HepG2 (cell line): Measurements from ENCODE around the gene TREML1. TPM values are rescaled to one million over a fixed set of nuclear protein-coding genes. Genes with fewer than 3 reads are reported as not detected.

Source experiments
- ATAC-seq: fragments of 200-7000 bp; cut with Tn5 transposase; 3 replicates; pipeline ENCODE4 v1.9.1; 2020; ENCODE audit warnings: mild to moderate bottlenecking, moderate library complexity
- BruUV-seq: library from RNA; stranded (reverse); fragments of 400-500 nt; replicated peaks from 2 replicates; lab custom pipeline; 2021; lab: Mats Ljungman, UMichigan
- CTCF ChIA-PET: fragments of 300-600 bp; formaldehyde crosslinking; extraction: SDS; loops from one replicate; lab custom pipeline; 2021; ENCODE audit warnings: low total read pairs, inconsistent platforms, low intra/inter-chr PET ratio; lab: Yijun Ruan, JAX
- POLR2A ChIA-PET: fragments of 350-600 bp; sonication (Branson Sonifier 250); formaldehyde crosslinking; loops from one replicate; lab custom pipeline; 2020; ENCODE audit warnings: antibody characterized with exemption, inconsistent platforms; lab: Yijun Ruan, JAX
- DNase-seq: peaks from one replicate; pipeline ENCODE4 v3.0.0-alpha.2; 2015; ENCODE audit warnings: low spot score
- FAIRE-seq: peaks from 3 replicates; lab custom pipeline; 2011; peaks lifted over from hg19 to GRCh38; lab: Jason Lieb, UNC
- H2AFZ ChIP-seq: one replicate; pipeline ENCODE4 v1.6.1; 2011; ENCODE audit warnings: low read length, inconsistent platforms
- H3K27ac ChIP-seq: fragments of 300-600 bp; 3 replicates; pipeline ENCODE4 v1.8.0; 2011; ENCODE audit warnings: mixed run types, mild to moderate bottlenecking, mixed read lengths, low read length, inconsistent platforms; ENCODE audit not compliant: insufficient read depth; ENCODE audit errors: extremely low read length
- H3K27me3 ChIP-seq, 2 experiments: fragments of 200-600 bp in 1 of 2; 2 replicates in 1 of 2; 3 replicates in 1 of 2; pipeline versions ENCODE4 v1.6.0 to v1.8.0; 2011; ENCODE audit warnings: low read length in 2 of 2, mild to moderate bottlenecking in 2 of 2, moderate library complexity in 2 of 2, inconsistent platforms in 1 of 2; ENCODE audit not compliant: insufficient read depth in 2 of 2, control insufficient read depth in 1 of 2
- H3K36me3 ChIP-seq, 2 experiments: fragments of 200-600 bp in 1 of 2; replicated peaks in 1 of 2; 2 replicates in 1 of 2; 3 replicates in 1 of 2; pipeline versions ENCODE4 v1.5.1 to v1.8.0; 2011; ENCODE audit warnings: low read length in 2 of 2, inconsistent platforms in 1 of 2; ENCODE audit not compliant: insufficient read depth in 2 of 2, control insufficient read depth in 1 of 2
- H3K4me1 ChIP-seq: 2 replicates; pipeline ENCODE4 v1.5.1; 2012; ENCODE audit warnings: low read length, inconsistent platforms; ENCODE audit not compliant: insufficient read depth
- H3K4me2 ChIP-seq: 2 replicates; pipeline ENCODE4 v1.6.0; 2011; ENCODE audit warnings: low read depth, low read length, inconsistent platforms
- H3K4me3 ChIP-seq, 3 experiments: fragments of 200-600 bp in 1 of 3; sonication (generic), shearing (Covaris generic) in 1 of 3; replicated peaks in 1 of 3; 2 replicates each; pipeline ENCODE4 v1.5.1; 2011 to 2016; ENCODE audit warnings: low read length in 3 of 3, inconsistent platforms in 2 of 3, low read depth in 2 of 3, mild to moderate bottlenecking in 2 of 3, control low read depth in 1 of 3, mixed read lengths in 1 of 3; ENCODE audit not compliant: insufficient read depth in 1 of 3
- H3K79me2 ChIP-seq: one replicate; pipeline ENCODE4 v1.6.1; 2011; ENCODE audit warnings: low read length, inconsistent platforms; ENCODE audit not compliant: insufficient read depth
- H3K9ac ChIP-seq: 2 replicates; pipeline ENCODE4 v1.6.0; 2011; ENCODE audit warnings: mild to moderate bottlenecking, low read depth, low read length, inconsistent platforms; ENCODE audit not compliant: insufficient read depth
- H3K9me3 ChIP-seq: 2 replicates; pipeline ENCODE4 v1.5.1; 2012; ENCODE audit warnings: mild to moderate bottlenecking, low read length
- H4K20me1 ChIP-seq: 2 replicates; pipeline ENCODE4 v1.6.0; 2011; ENCODE audit warnings: inconsistent platforms, mild to moderate bottlenecking, low read length, moderate library complexity; ENCODE audit not compliant: insufficient read depth
- ELK4 ChIP-seq: sonication (generic); formaldehyde crosslinking; IDR thresholded peaks from 2 replicates; pipeline ENCODE4 v1.9.0; 2021; ENCODE audit warnings: missing genetic modification reagents, borderline replicate concordance
- GZF1 ChIP-seq: sonication (generic); formaldehyde crosslinking; IDR thresholded peaks from 2 replicates; pipeline ENCODE4 v1.5.1; 2020; ENCODE audit warnings: mild to moderate bottlenecking, missing genetic modification reagents
- TOE1 ChIP-seq: sonication (generic); formaldehyde crosslinking; IDR thresholded peaks from 2 replicates; pipeline ENCODE4 v1.4.0; 2020; ENCODE audit warnings: mild to moderate bottlenecking, missing genetic modification reagents
- ZBTB33 ChIP-seq: sonication (generic); formaldehyde crosslinking; IDR thresholded peaks from 2 replicates; pipeline ENCODE4 v1.4.0; 2020; ENCODE audit warnings: missing genetic modification reagents
- ZNF691 ChIP-seq: sonication (generic); formaldehyde crosslinking; IDR thresholded peaks from 2 replicates; pipeline ENCODE4 v1.4.0; 2020; ENCODE audit warnings: missing genetic modification reagents, low read depth, mild to moderate bottlenecking, borderline replicate concordance
- ZNF766 ChIP-seq: sonication (generic); formaldehyde crosslinking; IDR thresholded peaks from 2 replicates; pipeline ENCODE4 v1.5.0; 2020; ENCODE audit warnings: missing genetic modification reagents, borderline replicate concordance
- WGBS: methylation state at CpG from one replicate; pipeline ENCODE4 v1.1.6; 2017; ENCODE audit warnings: low lambda C conversion rate; 5-methylcytosine and 5-hydroxymethylcytosine counted together
- in situ Hi-C: cut with HindIII; loops from 2 replicates; pipeline ENCODE4 v1.10.0; 2017; ENCODE audit warnings: low pct_unique_long_range_greater_than_20kb; ENCODE audit not compliant: extremely low pct_ligation_motif_present
- intact Hi-C: fragments of 100-400 bp; cut with micrococcal nuclease; formaldehyde crosslinking; loops from one replicate; pipeline ENCODE4 v1.10.0; 2022; ENCODE audit not compliant: unreplicated experiment
- polyA plus RNA-seq, 8 experiments: library from polyadenylated mRNA; depleted of rRNA in 3 of 8; stranded (reverse) in 7 of 8; unstranded in 1 of 8; fragments of >200 nt; fragmentation: Illumina TruSeq in 4 of 8; extraction: Trizol in 4 of 8; gene quantifications; 2 replicates each; pipeline versions ENCODE4 v1.2.1 to v1.2.3, GENCODE V29; 2011 to 2016; ENCODE audit warnings: low read depth in 4 of 8, missing spikeins in 1 of 8, mixed read lengths in 1 of 8; ENCODE audit not compliant: insufficient read depth in 1 of 8
- total RNA-seq, 5 experiments: library from RNA; depleted of rRNA; stranded (reverse); fragments of >200 nt; fragmentation: Illumina TruSeq; extraction: Trizol; gene quantifications; 2 replicates each; pipeline ENCODE4 v1.2.3, GENCODE V29; 2016; ENCODE audit warnings: low read depth in 1 of 5

The TREML1 gene
- total and polyA plus RNA-seq, 2 of the 13 experiments (the other 11 are each of a cell fraction or from before 2014, with no cell fraction given): not detected

GRCh38 chr6:41122373-41122772, 31.8 kb downstream of the TREML1 start:
- DNase-seq: no peak
- no peak overlapping the region for H3K27ac ChIP-seq
- ATAC-seq: no peak
- ChIA-PET POLR2A (no interaction called here), CTCF (no interaction called here)
- H3K4me3 ChIP-seq: no peak overlapping the region
- in situ Hi-C loops (no loop called here), intact Hi-C loops (no loop called here)
- FAIRE-seq: no peak
- H3K9me3 ChIP-seq: no peaks in the 10 kb centered on the region
- H2AFZ ChIP-seq: no peak overlapping the region
- BruUV-seq: no TSS peak
- H3K27me3 ChIP-seq: peaks cover 0 to 3% of the 10 kb centered on the region in 2 experiments; a peak in 2 of 5 replicates
- no peak overlapping the region for H3K9ac ChIP-seq
- H3K4me2 ChIP-seq: no peak overlapping the region
- no peak for TF ChIP-seq ZNF691 (CRISPR knock-in tag)
- TF ChIP-seq ELK4 (CRISPR knock-in tag): no peak
- no peak for TF ChIP-seq GZF1 (CRISPR knock-in tag)
- TF ChIP-seq TOE1: no peak
- no peak for TF ChIP-seq ZNF766 (CRISPR knock-in tag)
- TF ChIP-seq ZBTB33 (CRISPR knock-in tag): no peak
- 46% methylated on average over 1 of the region's 1 CpG for WGBS
- H3K79me2 ChIP-seq: no peaks in the 10 kb centered on the region
- H3K4me1 ChIP-seq: no peaks in the 10 kb centered on the region
- H3K36me3 ChIP-seq: no peaks in the 10 kb centered on the region
- H4K20me1 ChIP-seq: no peaks in the 10 kb centered on the region
